GM19023 (cell line): ENCODE data around the gene TTLL8.
A peak's percentile ranks its signal among the peaks of the same experiment; 100 is the strongest.

Source experiments
- ATAC-seq: cut with Tn5 transposase; IDR thresholded peaks from one replicate; pipeline ENCODE4 v1.9.1; 2021; ENCODE audit warnings: mild to moderate bottlenecking, moderate library complexity; ENCODE audit not compliant: unreplicated experiment

The TTLL8 gene

DNA sequence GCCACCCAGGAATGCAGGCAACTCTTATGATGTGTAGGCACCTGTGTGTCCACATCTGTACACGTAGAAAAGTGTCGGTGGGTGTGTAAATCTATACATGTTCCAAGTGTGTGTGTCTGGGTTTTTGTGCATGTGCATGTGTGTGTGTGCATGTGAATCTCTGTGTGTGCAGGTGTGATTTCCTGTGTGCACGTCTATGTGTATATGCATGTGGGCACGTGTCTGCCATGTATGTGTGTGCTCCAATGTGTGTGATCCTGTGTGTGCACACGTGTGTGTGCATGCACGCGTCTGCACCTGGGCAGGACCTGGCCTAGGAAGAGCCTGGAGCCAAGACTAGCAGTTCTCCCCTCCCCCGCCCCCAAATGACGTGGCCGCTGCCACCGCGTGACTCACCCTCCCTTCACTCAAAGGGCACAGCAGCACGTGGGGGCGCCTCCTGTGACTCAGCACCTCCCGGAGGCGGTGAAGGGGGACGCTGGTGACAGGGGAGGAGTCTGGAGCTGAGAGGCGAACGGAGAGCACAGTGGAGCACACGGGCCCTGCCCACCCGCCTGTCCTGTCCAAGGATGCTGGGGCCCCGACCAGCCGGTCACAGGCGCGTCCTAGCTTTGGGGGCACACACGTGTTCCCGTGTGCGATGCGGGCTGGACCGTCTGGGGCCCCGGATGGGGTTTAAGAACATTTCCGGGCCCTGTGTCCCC, 87.4 kb downstream of the TTLL8 start:
- ATAC-seq, result peak; percentile 76

DNA sequence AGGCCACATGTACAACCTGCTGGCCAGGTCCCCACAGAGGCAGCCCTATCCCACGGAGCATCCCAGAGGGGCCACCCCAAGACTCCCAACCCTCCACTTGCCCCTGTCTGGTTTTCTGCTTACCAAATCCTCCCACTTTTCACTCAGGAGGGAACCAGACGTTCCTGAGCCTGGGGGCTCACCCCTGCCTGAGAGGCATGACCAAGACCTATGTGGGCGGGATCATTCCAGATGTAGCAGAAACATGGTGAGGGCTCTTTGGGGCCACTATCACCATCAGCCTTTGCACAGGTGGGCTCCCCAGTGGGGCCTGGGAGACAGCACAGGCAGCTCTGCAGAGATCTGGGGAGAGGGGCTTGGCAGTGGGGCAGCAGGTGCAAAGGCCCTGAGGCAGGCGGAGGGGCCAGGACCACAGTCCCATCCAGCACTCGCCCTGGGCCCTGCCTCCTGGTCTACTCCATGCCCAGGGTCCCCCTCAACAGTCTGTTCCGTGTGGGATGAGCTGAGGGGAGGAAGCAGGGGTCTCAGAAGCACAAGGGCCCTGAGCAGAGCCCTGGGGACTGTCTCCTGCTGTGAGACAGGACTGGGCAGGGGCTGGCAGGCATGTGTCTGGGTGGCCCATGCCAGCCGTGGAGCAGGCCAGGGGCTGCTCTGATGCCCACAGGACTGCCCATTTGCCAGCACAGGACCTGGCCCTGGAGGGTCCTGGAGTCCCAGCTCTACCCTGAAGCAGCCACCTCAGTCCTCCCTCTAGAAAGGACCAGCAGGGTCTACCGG, 88.2 kb downstream of the TTLL8 start:
- ATAC-seq, result no peak

DNA sequence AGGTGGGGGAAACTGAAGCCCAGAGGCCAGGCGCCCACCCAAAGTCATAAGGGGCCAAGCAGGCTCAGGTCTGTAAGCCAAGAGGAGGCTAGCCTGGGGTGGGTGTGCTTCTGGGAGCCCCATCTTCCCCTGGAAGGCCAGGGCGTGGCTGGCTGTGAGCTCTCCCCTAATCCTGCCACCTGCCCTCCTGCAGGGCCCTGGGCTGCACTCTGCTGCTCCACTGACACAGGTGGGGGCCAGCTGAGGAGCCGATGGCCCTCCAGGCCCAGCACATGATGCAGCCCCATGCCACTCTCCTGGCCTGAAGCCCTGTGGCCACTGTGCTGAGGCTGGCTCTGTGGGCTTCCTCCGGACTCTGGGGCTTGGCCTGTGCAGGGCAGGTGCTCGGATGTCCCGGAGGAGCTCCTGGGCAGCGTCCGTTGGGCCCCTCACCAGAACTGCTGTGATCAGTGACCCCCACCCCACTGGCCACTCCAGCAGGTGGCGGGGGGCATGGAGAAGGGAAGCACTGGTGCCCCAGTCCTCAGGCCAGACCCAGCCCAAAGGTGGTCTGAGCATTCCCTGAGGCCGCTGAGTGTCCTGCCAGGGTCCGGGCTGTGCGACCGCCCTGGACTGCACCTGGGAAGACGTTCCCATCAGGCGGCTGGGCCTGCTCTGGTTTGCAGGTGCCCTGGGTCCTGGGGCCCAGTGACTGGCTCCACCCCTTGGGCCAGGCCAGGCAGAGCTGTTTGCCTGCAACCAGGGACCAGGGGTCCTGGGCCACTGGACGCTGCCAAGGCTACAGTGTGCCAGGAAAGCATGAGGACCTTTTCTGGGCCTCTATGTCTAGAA, 89.1 kb downstream of the TTLL8 start:
- no peak for ATAC-seq
